GM21528 (cell line): ENCODE data around the gene JUNB.

ENCODE experiments used
- ATAC-seq: cut with Tn5 transposase; IDR thresholded peaks from one replicate; pipeline ENCODE4 v1.9.1; 2021; ENCODE audit warnings: mild to moderate bottlenecking, moderate library complexity; ENCODE audit not compliant: unreplicated experiment, low FRiP score

Gene JUNB

DNA sequence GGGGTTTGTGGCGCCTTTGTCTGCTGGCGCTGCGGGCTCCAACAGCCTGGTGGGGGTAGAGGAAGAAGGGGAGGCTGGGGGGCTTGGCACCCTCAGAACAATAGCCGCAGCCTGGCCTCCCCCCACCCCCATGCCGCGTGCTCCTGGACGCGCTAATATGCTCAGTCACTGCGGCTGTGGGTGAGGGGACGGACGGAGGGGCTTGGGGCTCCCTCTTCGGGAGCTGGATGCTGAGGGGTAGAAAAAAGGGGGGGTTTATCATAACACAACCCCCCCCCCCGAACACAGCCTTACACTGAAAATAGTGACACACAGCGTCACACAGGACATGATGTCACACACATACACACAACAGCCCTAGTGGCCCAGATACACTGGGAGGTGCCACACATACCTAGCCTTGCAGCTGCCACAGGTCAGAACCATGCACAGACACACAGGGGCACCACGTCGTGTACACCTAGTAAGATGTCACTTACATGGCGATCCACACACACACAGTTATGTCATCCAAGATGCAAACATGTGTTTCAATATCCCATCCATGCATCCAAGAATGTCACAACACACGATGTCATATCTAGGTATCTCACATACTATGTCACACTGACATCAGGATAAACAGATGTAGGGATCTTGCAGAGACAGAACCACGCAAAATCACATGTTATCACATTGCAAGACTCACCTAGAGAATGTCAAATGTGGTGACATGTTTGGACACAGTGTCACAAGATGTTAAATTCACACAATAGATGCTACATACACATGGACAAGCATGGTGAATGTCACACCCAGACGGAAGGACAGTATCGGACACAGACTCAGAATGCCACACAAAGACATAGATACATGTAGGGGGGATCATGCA, 47.8 kb downstream of the JUNB start:
- ATAC-seq: no peak

DNA sequence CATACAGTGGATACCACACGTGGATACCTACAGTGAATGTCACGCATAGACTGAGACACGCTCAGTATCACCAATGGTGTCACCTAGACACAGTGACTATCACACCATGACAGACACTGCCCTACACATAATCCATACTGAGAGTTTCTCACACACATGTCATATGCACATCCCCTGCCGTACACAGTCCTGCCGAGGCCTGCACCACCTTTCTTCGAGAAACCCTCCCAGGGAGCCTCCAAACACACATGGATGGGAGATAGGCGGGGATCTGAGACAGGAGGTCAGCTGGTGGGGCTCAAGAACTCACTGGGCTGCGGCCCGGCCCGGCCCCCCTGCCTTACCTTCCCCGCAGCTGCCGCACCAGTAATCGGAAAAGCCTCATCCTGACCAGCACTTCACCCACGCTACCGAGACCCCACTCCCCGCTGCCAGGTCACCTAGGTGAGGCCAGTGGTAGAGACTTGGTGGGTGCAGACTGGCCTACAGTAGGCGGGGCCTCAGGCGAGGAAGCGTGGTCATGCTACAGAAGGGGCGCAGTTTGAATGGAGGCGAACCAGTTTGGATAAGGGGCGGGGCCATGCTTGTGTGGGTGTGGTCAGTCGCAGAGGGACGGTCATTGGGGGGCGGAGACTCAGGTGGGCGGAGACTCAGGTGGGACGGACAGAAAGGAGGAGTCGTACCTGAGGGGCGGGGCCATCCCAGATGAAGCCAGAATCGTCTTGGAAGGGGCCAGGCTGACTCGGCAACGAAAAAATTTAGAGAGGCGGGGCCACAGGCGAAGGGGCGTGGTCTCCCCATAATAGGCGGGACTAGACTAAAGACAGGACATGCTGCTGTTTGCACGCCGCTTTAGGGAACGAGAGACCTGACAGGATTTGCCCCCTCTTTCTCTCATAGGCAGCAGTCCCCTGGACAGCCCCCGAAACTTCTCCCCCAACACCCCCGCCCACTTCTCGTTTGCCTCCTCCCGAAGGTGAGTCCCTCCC, 49.1 kb downstream of the JUNB start:
- ATAC-seq: no peak

DNA sequence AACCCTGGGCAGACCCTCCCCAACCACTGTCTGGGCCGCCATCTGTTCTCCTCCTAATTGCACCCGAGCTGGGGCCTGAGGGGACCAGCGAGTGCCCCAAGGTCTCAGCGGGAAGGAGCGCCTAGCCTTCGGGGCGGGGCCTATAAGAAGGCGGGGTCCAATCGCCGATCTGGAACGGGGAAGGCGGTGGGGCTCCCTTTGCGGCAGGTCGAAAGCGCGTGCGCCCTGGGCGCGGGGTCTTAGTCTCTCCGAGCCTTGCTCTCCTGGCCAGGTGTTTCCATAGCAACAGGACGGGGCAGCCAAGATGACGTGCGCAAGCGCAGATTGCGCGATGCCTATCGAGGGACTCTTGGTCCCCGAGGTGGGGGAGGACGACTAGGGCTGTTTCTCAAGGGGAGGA, 49.8 kb downstream of the JUNB start:
- no peak for ATAC-seq

DNA sequence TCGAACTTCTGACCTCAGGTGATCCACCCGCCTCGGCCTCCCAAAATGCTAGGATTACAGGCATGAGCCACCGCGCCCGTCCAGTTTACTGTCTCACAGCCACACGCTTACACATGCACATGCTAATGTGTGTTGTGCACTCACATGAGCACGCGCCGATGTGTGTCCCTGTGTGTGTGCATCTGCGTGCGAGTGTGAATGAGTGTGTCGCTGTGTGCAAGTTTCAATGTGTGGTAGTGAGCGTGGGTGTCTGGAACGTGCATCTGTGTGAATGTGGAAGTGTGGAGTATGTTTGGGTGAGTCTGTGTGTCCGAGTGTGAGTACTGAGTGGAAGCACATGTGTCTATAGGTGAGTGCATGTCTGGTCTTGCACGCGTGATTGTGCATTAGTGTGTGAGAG, 51.2 kb downstream of the JUNB start:
- ATAC-seq: no peak
